ENCODE results near the gene CLDN5. TPM values are rescaled to one million over a fixed set of nuclear protein-coding genes. Genes with fewer than 3 reads are reported as not detected.

CLDN5 gene
- polyA plus RNA-seq, 2 donors = 8.5 to 48.3 TPM

DNA sequence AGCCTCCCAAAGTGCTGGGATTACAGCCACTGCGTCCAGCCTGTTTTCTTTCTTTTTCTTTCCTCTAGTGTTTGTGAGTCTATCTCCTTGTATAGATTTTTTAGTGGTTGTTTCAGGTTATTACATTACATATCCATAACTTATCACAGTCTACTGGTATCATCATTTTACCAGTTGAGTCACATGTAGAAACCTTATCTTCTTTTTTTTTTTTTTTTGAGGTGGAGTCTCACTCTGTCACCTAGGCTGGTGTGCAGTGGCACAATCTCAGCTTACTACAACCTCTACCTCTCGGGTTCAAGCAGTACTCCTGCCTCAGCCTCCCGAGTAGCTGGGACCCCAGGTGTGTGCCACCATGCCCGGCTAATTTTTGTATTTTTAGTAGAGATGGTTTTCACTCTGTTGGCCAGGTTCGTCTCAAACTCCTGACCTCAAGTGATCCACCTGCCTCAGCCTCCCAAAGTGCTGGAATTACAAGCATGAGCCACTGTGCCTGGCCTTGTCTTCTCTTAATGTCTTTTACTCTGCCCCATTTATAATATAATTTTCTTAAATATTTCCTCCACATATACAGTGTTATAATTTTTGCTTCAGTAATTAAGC lies 33.5 kb downstream of the CLDN5 start:
- Histone ChIP-seq H3K27me3 (ENCODE audit: control insufficient read depth in 1 of 2, insufficient read depth in 2 of 2, low read length in 2 of 2) (no peaks in the 10 kb centered on the region), H3K27ac (ENCODE audit: low read depth in 2 of 2, low read length in 1 of 2) (no peak overlapping the region), H3K9me3 (ENCODE audit: control insufficient read depth in 2 of 2, insufficient read depth in 1 of 2, low read depth in 1 of 2, low read length in 1 of 2) (no peaks in the 10 kb centered on the region), H3K4me3 (ENCODE audit: low read depth in 1 of 2, low read length in 2 of 2) (no peak overlapping the region), H3K4me1 (ENCODE audit: control insufficient read depth in 2 of 2, insufficient read depth in 2 of 2, low read length in 1 of 2) (no peaks in the 10 kb centered on the region), H3K36me3 (ENCODE audit: control insufficient read depth in 2 of 2, insufficient read depth in 2 of 2, low read length in 1 of 2) (peaks cover 0 to 3% of the 10 kb centered on the region in 2 donors)
- WGBS, 2 donors = 93 to 94% methylated on average over 5 of the region's 5 CpGs

DNA sequence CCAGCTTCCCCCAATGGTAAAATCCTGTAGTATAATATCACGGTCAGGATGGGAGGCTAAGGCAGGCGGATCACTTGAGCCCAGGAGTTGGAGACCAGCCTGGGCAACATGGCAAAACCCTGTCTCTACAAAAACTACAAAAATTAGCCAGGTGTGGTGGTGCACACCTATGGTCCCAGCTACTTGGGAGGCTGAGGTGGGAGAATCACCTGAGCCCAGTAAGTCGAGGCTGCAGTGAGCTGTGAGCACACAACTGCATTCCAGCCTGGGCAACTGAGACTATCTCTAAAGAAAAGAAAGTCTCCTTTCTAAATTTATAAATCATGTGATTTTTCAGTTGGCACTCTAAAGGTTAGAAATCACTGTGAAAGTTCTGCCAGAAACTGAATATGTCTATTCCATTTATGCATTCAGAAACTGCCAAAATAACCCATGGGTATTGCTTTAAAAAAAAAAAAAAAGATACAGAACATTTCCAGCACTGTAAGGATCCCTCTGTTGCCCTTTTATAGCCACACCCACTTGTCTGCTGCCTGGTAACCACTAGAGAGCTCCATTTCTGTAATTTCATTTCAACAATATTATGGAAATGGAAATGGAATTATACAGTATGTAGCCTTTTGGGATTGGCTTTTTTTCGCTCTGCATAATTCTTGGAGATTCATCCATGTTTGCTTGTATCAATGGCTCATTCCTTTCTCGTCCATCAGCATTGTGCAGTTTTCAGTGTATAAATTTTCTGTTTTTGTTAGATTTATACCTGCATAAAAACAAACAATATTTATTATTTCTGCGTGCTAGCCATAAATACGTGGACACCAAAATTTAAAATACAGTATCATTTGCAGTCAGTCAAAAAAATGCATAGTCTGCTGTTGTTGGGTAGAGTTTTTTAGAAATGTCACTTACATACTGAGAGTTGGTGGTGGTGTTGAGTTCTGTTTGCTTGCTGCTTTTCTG lies 35.0 kb downstream of the CLDN5 start:
- Histone ChIP-seq H3K9me3 (ENCODE audit: control insufficient read depth in 2 of 2, insufficient read depth in 1 of 2, low read depth in 1 of 2, low read length in 1 of 2) (no peaks in the 10 kb centered on the region), H3K4me1 (ENCODE audit: control insufficient read depth in 2 of 2, insufficient read depth in 2 of 2, low read length in 1 of 2) (no peaks in the 10 kb centered on the region), H3K27me3 (ENCODE audit: control insufficient read depth in 1 of 2, insufficient read depth in 2 of 2, low read length in 2 of 2) (no peaks in the 10 kb centered on the region), H3K36me3 (ENCODE audit: control insufficient read depth in 2 of 2, insufficient read depth in 2 of 2, low read length in 1 of 2) (peaks cover 0 to 2% of the 10 kb centered on the region in 2 donors), H3K4me3 (ENCODE audit: low read depth in 1 of 2, low read length in 2 of 2) (no peak overlapping the region), H3K27ac (ENCODE audit: low read depth in 2 of 2, low read length in 1 of 2) (no peak overlapping the region)
- WGBS, 2 donors = 81 to 86% methylated on average over 7 of the region's 7 CpGs

- Histone ChIP-seq H3K27me3 (ENCODE audit: control insufficient read depth in 1 of 2, insufficient read depth in 2 of 2, low read length in 2 of 2) (no peaks in the 10 kb centered on the region), H3K27ac (ENCODE audit: low read depth in 2 of 2, low read length in 1 of 2) (no peak overlapping the region), H3K4me1 (ENCODE audit: control insufficient read depth in 2 of 2, insufficient read depth in 2 of 2, low read length in 1 of 2) (no peaks in the 10 kb centered on the region), H3K36me3 (ENCODE audit: control insufficient read depth in 2 of 2, insufficient read depth in 2 of 2, low read length in 1 of 2) (peaks cover 0 to 2% of the 10 kb centered on the region in 2 donors), H3K9me3 (ENCODE audit: control insufficient read depth in 2 of 2, insufficient read depth in 1 of 2, low read depth in 1 of 2, low read length in 1 of 2) (no peaks in the 10 kb centered on the region), H3K4me3 (ENCODE audit: low read depth in 1 of 2, low read length in 2 of 2) (no peak overlapping the region)
- WGBS, 2 donors = 93 to 100% methylated on average over 2 of the region's 2 CpGs
Measured at GRCh38 chr22:19488285-19488684, 35.9 kb downstream of the CLDN5 start.

GRCh38 chr22:19483481-19484244 lies 40.5 kb downstream of the CLDN5 start:
- Histone ChIP-seq H3K4me1 (ENCODE audit: control insufficient read depth in 2 of 2, insufficient read depth in 2 of 2, low read length in 1 of 2) (peaks cover 0 to 4% of the 10 kb centered on the region in 2 donors), H3K9me3 (ENCODE audit: control insufficient read depth in 2 of 2, insufficient read depth in 1 of 2, low read depth in 1 of 2, low read length in 1 of 2) (no peaks in the 10 kb centered on the region), H3K4me3 (ENCODE audit: low read depth in 1 of 2, low read length in 2 of 2) (no peak overlapping the region), H3K36me3 (ENCODE audit: control insufficient read depth in 2 of 2, insufficient read depth in 2 of 2, low read length in 1 of 2) (peaks cover 0 to 2% of the 10 kb centered on the region in 2 donors), H3K27ac (ENCODE audit: low read depth in 2 of 2, low read length in 1 of 2) (no peak overlapping the region), H3K27me3 (ENCODE audit: control insufficient read depth in 1 of 2, insufficient read depth in 2 of 2, low read length in 2 of 2) (no peaks in the 10 kb centered on the region)
- 85 to 86% methylated on average over 8 of the region's 8 CpGs for WGBS, 2 donors

- peaks cover 0 to 4% of the 10 kb centered on the region in 2 donors for H3K4me1 ChIP-seq (ENCODE audit: control insufficient read depth in 2 of 2, insufficient read depth in 2 of 2, low read length in 1 of 2)
- no peak overlapping the region for H3K27ac ChIP-seq (ENCODE audit: low read depth in 2 of 2, low read length in 1 of 2)
- 92 to 94% methylated on average over 9 of the region's 9 CpGs for WGBS, 2 donors
- H3K36me3 ChIP-seq (ENCODE audit: control insufficient read depth in 2 of 2, insufficient read depth in 2 of 2, low read length in 1 of 2) = peaks cover 0 to 2% of the 10 kb centered on the region in 2 donors
- H3K4me3 ChIP-seq (ENCODE audit: low read depth in 1 of 2, low read length in 2 of 2) = no peak overlapping the region
- H3K9me3 ChIP-seq (ENCODE audit: control insufficient read depth in 2 of 2, insufficient read depth in 1 of 2, low read depth in 1 of 2, low read length in 1 of 2) = no peaks in the 10 kb centered on the region
- H3K27me3 ChIP-seq (ENCODE audit: control insufficient read depth in 1 of 2, insufficient read depth in 2 of 2, low read length in 2 of 2) = no peaks in the 10 kb centered on the region
Measured at GRCh38 chr22:19482297-19482696, 41.9 kb downstream of the CLDN5 start.

GRCh38 chr22:19480789-19481188 lies 43.4 kb downstream of the CLDN5 start:
- H3K27ac ChIP-seq (ENCODE audit: low read depth in 2 of 2, low read length in 1 of 2) = no peak overlapping the region
- peaks cover 0 to 4% of the 10 kb centered on the region in 2 donors for H3K4me1 ChIP-seq (ENCODE audit: control insufficient read depth in 2 of 2, insufficient read depth in 2 of 2, low read length in 1 of 2)
- H3K27me3 ChIP-seq (ENCODE audit: control insufficient read depth in 1 of 2, insufficient read depth in 2 of 2, low read length in 2 of 2) = no peaks in the 10 kb centered on the region
- H3K36me3 ChIP-seq (ENCODE audit: control insufficient read depth in 2 of 2, insufficient read depth in 2 of 2, low read length in 1 of 2) = peaks cover 0 to 2% of the 10 kb centered on the region in 2 donors
- 57 to 60% methylated on average over 10 of the region's 10 CpGs for WGBS, 2 donors
- no peaks in the 10 kb centered on the region for H3K9me3 ChIP-seq (ENCODE audit: control insufficient read depth in 2 of 2, insufficient read depth in 1 of 2, low read depth in 1 of 2, low read length in 1 of 2)
- H3K4me3 ChIP-seq (ENCODE audit: low read depth in 1 of 2, low read length in 2 of 2) = peak overlapping the region in 1 of 2 donors; percentile 37

GRCh38 chr22:19480173-19480568 lies 44.0 kb downstream of the CLDN5 start:
- H3K36me3 ChIP-seq (ENCODE audit: control insufficient read depth in 2 of 2, insufficient read depth in 2 of 2, low read length in 1 of 2) = peaks cover 0 to 2% of the 10 kb centered on the region in 2 donors
- 1% methylated on average over 15 of the region's 15 CpGs for WGBS, 2 donors
- no peak overlapping the region for H3K27ac ChIP-seq (ENCODE audit: low read depth in 2 of 2, low read length in 1 of 2)

DNA sequence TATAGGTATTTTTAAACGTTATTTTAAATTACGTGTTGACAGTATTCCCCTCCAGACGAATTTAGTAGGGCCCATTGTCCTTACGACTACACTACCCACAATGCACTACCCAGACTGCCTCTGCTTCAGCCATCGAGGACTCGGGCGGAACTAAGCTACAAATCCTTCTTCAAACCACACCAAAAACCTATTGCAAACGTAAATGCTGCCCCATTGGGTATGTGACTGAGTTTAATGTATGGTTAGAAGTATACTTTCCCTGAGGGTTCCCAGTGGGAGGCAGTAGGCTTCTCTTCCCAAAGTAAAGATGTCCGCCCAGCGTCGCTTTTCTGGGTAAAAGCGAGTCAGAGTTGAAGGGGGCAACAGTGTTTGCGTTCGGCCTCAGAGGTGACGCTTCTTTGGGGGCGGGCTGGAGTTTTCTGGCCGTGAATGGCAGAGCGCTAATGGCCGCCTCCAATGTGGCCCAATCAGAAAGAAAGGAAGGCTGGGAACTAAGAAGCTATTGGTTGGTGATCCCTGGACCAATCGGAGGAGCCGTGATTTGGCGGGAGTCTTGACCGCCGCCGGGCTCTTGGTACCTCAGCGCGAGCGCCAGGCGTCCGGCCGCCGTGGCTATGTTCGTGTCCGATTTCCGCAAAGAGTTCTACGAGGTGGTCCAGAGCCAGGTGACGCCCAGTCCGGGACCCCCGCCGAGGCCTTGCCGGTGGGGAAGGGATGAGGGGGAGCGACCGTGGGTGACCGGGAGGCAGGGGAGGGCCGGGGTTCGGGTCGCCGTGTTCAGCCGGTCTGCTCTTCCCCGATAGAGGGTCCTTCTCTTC lies 44.6 kb downstream of the CLDN5 start, which contains the start of gene CDC45:
CDC45 (plus strand) TSS at position 566 of the 818 bp plus-strand sequence; CDS start at position 615, 49 bp downstream.
- WGBS, 2 donors = 0% methylated on average over 50 of the region's 50 CpGs
- Histone ChIP-seq H3K4me3 (ENCODE audit: low read depth in 1 of 2, low read length in 2 of 2) (peak within 1 kb of the TSS; percentile 81), H3K4me1 (ENCODE audit: control insufficient read depth in 2 of 2, insufficient read depth in 2 of 2, low read length in 1 of 2) (peaks cover 0 to 4% of the 10 kb centered on the region in 2 donors), H3K27me3 (ENCODE audit: control insufficient read depth in 1 of 2, insufficient read depth in 2 of 2, low read length in 2 of 2) (no peaks in the 10 kb centered on the region), H3K27ac (ENCODE audit: low read depth in 2 of 2, low read length in 1 of 2) (peak within 1 kb of the TSS; percentile 93 to 94), H3K9me3 (ENCODE audit: control insufficient read depth in 2 of 2, insufficient read depth in 1 of 2, low read depth in 1 of 2, low read length in 1 of 2) (no peaks in the 10 kb centered on the region), H3K36me3 (ENCODE audit: control insufficient read depth in 2 of 2, insufficient read depth in 2 of 2, low read length in 1 of 2) (peaks cover 3% of the 10 kb centered on the region in 2 donors)

More at GRCh38 chr22:19480173-19480568, 44.0 kb downstream of the CLDN5 start:
- no peaks in the 10 kb centered on the region for H3K27me3 ChIP-seq (ENCODE audit: control insufficient read depth in 1 of 2, insufficient read depth in 2 of 2, low read length in 2 of 2)
- H3K9me3 ChIP-seq (ENCODE audit: control insufficient read depth in 2 of 2, insufficient read depth in 1 of 2, low read depth in 1 of 2, low read length in 1 of 2) = no peaks in the 10 kb centered on the region
- H3K4me1 ChIP-seq (ENCODE audit: control insufficient read depth in 2 of 2, insufficient read depth in 2 of 2, low read length in 1 of 2) = peaks cover 0 to 4% of the 10 kb centered on the region in 2 donors
- H3K4me3 ChIP-seq (ENCODE audit: low read depth in 1 of 2, low read length in 2 of 2) = peak overlapping the region; percentile 37 to 55

All from esophagus (tissue), 2 donors.